Measurements from ENCODE around the gene SPC24.

SPC24 gene, protein sequence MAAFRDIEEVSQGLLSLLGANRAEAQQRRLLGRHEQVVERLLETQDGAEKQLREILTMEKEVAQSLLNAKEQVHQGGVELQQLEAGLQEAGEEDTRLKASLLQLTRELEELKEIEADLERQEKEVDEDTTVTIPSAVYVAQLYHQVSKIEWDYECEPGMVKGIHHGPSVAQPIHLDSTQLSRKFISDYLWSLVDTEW

DNA sequence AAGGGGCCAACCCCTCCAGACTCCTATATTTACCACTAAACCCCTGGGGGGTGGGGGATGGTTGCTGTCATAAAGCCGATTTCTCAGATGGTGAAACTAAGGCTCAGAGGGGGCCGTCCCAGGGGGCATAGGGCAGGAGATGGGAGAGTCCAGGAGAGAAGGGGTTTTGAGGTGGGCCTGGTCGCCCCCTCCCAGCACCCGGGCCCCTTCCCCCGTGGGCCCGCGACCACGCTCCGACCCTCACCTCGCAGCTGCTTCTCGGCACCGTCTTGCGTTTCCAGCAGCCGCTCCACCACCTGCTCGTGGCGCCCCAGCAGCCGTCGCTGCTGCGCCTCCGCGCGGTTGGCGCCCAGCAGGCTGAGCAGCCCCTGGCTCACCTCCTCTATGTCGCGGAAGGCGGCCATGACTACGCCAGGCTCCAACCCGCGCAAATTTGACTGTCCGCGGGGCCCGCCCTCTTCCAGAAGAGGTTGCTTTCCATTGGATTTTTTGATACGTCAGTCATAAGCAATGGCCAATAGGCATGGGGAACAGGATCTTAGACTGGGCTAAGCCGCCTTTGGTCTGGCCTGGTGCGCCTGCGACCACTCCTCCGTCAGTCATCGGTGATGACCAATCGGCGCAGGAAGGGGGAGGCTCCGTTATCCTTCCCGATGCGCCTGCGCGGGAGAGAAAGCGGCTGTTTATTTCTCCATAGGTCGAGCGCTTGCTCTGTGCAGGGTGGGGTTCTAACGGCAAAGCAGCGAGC, at the start of gene SPC24:
SPC24 (minus strand) TSS at position 410 of the 748 bp plus-strand sequence; CDS start at position 404, 6 bp downstream.
- DNase-seq = peak; percentile 96

DNA sequence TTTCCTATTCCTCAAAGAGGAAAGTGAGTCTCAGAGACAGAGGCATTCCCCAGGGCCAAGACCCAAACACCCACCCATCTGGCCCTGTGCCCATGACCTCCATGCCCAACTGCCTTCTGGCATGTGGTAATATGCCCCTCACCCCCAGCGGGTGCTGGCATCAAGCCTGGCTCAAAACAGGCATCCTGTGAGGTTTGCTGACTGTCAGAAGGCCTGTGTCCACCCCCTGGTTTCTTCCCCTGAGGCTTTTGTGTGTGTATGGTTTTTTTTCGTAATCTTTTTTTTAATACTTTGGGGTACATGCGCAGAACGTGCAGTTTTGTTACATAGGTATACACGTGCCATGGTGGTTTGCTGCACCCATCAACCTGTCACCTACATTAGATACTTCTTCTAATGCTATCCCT, 49.4 kb upstream of the SPC24 start:
- DNase-seq = no peak

DNA sequence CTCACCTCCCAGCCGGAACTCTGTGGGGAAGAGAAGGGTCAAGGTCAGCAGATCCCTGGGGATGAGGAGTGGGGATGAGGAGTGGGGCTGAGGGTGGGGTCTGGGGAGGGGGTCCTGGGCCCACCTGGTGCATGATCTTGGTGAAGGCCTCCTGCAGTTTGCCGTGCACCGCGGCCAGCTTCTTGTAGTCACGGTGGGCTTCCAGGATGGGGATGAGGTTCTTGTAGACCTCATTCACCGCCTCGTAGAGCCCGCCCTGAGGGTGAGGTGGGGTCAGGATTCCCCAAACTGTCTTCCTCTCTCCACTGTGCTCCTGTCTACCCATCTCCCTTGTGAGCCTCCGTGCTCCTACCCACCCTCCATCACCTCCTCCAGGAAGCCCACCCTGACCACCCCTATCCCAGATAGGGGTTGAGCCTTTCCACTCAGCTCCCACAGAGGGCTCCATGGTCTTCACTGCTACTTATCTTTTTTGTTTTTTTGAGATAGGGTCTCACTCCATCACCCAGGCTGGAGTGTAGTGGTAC, 48.6 kb upstream of the SPC24 start:
- DNase-seq = no peak

DNA sequence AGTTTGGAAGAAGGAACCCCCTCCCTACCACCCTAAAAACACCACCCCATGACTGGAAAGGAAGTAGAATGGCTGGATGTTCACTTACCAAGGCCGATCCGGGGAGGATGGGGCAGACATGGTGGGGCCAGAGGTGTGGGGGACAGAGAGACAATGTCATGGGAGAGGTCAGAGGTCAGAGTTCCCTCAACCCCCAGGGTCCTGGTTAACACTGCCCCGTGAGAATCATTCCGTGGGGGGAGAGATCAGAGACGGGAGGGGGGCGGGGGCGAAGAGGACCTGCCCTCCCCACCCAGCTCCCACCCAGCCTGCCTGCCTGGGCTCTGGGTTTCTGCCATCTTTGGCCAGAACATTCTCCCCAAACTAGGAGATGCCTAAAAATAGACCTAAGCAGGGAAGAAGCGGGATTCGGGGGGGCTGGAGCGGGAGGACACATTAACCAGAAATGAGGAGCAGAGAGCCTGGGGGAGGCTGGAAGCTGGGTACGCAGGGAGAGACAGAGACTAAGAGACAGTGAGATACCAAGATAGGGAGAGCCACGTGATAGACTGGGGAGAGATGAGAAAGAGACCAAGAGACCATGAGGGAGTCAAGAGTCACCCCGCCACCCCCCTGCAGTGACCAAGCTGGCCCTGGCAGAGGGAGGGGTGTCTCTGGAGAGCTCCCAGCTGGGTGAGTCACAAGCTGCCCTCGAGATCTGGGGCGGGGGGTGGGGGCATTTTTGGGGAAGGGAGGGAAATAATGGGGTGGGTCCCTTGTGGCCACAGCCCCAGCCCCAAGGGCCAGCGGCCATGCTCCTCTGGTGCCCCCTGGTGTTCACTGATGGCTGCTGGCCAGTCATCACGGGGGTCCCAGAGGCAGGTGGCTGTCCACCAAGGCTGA, 47.9 kb upstream of the SPC24 start:
- DNase-seq = peak; percentile 27

DNA sequence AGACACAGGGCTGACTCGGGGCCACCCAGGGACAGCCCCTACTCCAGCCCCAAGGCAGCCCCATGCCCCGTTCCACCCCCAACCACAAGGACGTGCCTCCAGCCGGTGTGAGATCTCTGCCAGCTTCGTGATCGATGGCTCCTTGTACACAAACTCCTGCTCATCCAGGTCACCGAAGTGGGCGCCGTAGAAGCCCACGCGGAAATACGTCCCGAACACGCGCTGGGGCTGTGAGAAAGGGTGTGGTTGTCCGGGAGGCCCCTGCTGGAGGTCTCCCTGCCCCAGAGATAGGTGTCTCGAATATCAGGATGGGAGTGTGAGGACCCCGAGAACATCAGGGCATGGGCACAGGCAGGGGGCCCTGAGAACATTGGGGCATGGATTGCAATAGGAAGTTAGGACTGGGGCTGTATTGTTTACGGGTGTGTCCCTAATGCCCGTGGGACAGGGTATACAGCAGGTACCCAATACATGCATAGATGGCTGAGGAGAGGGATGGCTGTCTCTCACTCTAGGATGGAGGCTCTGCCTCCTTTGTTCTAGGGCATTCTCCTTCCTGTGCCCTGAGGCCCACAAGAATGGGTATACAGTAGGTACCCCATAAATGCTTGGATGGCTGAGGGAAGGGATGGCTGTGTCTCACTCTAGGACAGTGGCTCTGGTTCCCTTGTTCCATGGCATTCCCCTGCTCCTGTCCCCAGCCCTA, 47.1 kb upstream of the SPC24 start:
- DNase-seq = no peak

DNA sequence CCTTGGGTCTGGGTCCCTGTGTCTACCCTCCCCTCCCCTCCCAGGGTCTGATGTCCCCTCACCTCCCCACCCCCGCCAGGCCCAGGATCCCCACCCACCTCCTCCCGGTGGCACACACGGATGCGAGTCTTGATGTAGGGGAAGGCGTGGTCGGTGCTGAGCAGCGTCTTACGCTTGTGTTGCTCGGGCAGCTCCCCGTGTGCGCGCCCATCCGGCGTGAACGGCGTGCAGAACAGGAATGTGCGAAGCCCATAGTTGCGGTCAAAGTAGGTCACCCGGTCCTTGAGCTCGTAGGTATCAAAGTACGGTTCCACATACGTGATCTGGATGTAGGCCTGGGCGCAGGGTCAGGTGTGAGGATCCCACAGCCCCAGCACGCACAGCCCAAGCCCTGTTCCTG, 46.2 kb upstream of the SPC24 start:
- no peak for DNase-seq

DNA sequence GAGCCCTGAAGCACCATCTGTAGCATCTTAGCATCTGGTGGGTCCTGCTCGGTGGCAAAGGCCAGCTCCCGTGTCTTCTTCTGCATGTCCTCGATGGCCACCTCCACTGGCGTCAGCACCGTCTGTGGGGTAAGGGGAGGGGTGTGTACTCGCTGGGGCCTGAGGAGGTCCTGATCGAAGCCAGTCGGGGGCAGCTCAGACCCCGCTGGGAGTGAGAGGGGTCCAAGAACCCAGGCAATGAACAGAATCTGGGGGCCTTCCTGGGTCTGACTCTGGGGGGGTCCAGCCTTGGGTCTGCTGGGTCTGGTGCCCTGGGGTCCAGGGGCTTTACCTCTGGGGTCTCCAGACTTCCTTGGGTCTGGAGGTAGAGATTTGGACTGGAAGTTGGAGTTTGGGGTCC, 45.3 kb upstream of the SPC24 start:
- DNase-seq = no peak

DNA sequence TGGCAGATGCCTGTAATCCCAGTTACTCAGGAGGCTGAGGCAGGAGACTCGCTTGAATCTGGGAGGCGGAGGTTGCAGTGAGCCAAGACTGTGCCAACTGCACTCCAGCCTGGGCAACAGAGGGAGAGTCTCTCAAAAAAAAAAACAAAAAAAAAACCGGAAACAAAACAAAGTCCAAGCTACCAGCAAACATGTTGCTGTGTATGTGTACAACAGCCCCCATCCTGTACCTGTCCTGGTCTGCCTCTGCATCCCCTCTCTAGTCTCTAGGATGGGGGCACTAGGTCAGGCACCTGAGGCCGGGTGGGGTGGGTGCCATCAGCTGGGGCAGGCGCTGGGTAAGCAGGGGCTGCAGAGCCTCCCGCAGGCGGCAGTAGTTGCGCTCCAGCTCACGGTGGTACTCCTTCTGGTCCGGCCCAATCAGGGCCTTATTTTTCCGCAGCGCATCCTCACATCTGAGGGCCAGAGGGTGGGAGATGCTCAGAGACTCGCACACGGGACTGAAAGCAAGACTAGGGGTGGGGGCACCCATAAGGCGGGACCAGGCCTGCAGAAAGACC, 44.5 kb upstream of the SPC24 start:
- no peak for DNase-seq

DNA sequence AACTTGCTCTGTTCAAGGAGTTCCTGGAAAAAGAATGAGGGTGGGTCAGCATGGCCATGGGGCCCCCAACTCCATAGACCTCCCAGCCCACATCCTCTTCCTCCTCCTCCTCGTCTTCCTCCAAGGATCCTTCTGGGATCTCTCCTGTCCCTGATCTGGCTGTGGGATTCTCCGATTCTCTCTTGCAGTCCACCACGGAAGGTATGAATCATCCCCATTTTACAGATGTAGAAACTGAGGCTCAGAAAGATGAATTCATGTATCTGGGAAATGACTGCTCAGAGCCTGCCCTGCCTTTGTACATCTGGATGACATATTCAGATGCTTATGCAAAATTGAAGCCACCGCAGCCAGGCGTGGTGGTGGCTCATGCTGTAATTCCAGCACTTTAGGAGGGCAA, 43.9 kb upstream of the SPC24 start:
- no peak for DNase-seq

DNA sequence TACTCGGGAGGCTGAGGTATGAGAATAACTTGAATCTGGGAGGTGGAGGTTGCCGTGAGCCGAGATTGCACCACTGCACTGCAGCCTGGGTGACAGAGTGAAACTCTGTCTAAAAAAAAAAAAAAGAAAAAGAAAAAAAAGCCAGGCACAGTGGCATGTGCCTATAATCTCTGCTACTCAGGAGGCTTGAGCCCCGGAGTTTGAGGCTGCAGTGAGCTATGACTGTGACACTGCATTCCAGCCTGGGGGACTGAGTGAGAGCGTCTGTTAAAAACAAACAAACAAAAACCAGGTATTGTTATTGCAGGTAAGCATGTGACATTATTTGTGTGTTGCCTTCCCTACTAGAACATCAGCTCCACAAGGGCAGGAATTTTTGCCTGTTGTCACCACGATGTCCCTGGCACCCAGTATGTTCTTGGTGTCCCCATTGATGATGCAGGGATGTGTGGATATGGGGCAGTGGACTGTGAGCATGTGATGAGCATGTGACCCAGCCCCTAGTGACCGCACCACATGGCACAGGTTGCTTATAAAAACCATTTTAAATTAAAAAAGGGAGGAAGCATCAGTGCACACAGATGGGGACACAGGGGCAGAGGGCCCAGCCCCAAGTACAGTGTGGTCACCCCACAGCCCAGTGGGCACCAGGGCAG, 43.3 kb upstream of the SPC24 start:
- no peak for DNase-seq

DNA sequence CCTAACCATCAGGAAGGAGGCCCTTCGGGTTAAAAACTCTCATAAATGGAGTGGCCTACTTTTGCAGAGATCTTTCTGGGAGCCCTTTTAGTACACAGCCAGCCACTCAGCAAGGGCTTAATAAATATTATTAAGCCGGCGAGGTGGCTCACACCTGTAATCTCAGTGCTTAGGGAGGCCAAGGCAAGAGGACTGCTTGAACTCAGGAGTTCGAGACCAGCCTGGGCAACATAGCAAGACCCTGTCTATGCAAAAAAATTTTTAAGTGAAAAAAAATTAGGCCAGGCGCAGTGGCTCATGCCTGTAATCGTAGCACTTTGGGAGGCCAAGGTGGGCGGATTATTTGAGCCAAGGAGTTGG, 42.6 kb upstream of the SPC24 start:
- no peak for DNase-seq

DNA sequence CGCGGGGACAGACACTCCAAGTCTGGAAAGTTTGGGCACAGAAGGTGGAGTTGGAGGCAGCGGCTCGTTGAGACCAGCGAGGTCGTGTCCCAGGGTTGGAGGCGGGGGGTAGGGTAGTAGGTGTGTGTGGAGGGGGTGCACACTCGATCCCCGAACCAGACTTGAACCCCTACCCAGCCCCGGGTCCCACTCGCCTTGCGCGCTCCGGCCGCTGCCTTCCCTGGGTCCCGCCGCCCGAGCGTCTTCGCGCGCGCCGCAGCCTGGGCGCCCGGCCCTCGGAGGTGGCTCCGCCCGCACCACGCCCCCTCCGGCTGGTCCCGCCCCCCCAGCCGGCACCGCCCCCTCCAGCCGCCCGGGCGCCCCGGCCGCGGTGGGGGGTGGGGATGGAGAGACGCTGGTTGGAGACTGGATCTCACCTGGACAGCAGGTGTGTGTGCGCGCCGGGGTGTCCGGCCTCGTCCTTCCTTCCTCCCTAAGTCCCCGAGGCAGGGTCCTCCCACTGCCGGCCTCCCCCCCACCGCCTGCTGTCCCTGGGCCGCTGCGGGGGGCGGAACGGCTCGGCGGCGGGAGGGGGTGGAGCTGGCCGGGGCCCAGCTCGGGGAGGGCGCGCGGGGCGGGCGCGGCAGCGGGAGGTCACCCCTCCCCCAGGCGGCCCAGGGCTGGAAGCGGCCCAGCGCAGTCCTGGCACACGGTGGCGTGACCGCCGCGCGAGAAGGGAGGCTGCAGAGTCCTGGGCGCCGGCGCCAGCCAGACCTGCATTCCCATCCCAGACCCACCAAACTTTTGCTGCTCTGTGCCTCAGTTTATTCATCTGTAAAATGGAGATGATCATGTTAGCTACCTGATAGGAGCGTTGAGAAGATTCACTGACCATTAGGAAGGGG, 42.0 kb upstream of the SPC24 start, which contains the start of gene KANK2:
KANK2 (minus strand) TSS at position 255 of the 884 bp plus-strand sequence. CDS start 3,034 bp downstream, outside the sequence.
- DNase-seq = peak; percentile 67

DNA sequence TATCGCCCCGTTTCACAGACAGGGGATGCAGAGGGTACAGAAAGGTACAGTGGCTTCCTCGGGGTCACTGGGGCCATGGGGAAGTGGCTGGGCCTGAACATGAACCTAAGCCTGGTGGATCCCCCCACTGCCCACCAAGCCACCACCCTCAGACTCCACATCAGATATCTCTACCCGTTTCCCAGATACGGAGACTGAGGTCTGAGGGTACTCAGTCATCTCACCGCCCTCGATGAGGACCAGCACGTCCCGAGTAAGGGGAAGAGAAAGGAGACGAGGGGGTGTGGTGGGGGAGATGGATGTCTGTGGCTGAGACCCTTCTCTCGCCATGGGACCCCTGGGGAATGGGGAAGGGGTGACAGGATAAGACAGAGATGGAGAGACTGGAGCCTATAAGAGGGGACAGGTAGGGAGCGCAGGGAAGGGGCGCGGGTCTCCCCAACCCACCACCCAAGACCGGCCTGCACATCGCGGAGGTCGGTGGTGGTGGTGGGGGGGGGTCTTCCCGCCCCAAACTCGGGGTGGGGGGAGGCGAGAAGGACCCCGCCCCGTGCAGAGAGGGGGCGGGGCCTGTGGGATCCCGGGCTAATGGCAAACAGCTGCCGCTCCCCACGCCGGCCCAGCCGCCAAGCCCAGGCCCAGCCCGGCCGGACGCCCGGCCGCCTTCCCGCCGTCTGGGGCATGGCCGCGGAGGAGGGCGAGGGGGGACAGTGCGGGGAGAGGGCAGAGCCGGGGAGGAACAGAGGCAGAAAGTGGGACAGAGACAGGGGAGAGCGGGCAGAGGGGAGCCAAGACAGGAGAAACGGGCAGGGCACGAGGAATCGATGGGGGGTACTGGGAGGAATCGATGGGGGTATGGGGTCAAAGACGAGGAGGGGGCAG, 41.1 kb upstream of the SPC24 start:
- no peak for DNase-seq

DNA sequence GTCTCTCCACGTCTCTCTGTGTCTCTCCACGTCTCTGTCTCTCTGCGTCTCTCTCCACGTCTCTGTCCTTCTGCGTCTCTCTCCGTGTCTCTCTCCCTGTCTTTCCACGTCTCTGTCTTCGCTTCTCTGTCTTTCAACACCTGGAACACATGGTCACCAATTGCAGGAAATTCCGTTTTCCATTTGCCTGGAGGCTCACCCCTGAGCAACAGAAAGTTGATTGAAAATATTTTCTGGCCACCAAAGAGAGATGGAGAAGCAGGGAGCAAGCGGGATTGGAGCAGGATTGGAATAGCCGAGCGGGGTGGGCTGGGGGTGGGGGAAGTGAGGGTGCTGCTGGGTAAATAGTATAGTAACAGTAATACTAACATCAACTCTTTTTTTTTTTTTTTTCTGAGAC, 40.1 kb upstream of the SPC24 start:
- DNase-seq = no peak

DNA sequence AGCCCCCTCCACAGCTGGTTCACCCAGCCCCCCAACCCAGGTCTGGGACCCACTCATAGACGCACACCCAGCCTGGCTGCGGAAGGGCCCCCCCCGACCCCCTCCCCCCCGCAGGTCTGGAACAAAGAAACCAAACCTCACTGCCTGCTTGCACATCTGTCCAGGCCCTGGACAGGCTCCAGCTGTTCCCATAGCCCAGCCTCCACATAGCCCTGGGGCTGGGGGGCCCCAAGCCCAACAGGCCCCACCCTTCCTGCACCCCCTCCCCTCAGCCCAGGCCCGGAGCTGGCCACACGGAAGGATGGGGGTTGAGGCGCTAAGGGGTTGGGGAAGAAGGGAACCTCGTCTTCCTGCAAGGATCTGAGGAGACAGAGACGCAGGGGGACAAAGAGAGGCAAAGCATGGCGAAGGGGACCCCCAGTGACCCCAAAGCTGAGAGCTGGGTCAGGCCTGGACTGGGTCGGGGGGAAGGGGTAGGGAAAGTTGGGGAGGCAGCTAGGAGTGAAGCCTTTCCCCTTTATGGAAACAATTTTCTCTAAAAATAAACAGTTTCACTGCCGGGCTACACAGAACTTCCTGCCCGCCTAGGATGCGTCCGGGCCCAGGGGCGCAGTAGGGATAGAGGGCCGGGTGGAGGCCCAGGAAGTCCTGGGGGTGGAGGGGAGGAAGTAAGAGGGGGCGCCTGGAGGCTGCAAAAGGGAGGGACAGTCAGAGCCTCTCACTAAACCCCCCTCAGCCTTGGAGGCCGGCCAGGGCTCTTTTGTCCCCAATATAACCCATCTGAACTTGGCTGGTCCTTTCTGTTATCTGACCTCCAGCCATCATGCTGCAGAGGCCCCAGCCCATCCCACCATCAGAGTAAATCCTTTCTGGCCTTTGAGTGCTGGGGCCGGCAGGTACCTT, 39.3 kb upstream of the SPC24 start:
- DNase-seq = no peak

DNA sequence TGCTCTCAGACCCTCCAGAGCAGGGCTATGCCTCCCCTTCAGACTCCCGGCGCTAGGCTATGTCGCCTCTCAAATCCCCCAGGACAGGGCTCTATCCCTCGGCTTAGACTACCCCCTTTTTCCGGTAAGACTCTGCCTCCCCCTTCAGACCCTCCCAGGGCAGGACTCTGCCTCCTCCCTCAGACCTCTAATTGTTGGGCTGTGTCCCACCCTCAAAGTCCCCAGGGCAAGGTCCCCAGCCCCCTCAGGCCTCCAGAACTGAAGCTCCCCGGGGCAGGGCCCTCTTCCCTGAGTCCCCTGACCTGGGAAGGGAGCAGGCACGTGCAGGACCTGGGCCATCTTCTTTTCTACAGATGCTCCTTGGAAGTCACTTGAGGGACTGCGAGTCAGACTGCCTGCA, 38.6 kb upstream of the SPC24 start:
- DNase-seq = no peak

DNA sequence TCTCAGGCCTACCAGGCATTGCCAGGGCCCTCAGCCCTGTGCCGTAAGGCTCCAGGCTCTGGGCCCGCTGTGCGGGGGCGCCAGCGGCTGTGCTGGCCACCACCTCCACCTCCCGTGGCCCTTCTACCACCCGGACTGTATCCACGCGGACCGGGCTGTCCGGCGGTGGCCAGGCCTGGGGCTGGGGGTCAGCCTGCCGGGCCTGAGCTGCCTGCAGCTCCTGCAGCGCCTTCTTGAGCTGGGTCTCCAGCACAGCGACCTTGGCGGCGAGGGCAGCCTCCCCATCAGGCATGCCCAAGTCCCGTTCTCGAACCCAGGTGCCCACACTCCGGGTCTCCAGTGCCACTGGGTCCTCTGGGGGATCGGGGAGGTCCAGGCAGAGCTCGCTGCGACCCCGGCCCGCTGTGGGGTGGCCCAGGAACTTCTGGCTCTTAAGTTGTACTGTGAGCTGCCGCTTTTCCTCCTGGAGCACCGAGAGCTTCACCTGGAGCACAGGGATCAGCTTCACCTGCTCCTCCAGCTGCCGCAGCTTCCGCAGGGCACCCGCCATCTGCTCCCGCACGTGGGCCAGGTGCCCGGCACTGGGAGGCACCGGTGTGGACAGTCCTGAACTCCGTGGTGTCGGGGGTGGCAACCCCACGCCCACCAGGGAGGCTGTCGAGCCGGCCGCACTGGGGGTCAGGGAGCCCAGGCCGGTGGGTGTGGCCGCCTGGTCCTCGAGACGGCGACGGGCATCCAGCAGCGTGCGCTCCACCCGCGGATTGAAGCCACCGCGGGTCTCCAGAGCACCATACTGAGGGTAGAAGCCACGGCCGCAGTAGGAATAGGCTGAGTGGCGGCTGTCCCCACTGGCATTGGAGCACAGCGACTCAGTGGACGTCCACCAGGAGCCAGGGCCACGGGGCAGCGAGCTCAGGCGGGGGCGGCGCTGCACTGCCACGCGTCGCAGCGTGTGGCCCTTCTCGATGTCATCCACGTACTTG, 37.7 kb upstream of the SPC24 start:
- no peak for DNase-seq
